Measurements from ENCODE around the gene POMZP3.
"Not testable (repeated sequence)": the region's sequence is repeated elsewhere in the genome, so short reads cannot be mapped to it uniquely, and the experiment has no call there.

Gene POMZP3

GRCh38 chr7:76598590-76599264 is 28.4 kb downstream of the POMZP3 start:
- H3K36me3 Mint-ChIP-seq (ENCODE audit: low read depth) = peaks cover 12% of the 10 kb centered on the region
- not testable (repeated sequence) for H3K27me3 Mint-ChIP-seq, H3K4me3 Mint-ChIP-seq, H3K9me3 Mint-ChIP-seq
- peaks cover 42% of the 10 kb centered on the region for H3K4me1 Mint-ChIP-seq (ENCODE audit: low read depth)
- H3K27ac Mint-ChIP-seq = peak overlapping the region; percentile 79

DNA sequence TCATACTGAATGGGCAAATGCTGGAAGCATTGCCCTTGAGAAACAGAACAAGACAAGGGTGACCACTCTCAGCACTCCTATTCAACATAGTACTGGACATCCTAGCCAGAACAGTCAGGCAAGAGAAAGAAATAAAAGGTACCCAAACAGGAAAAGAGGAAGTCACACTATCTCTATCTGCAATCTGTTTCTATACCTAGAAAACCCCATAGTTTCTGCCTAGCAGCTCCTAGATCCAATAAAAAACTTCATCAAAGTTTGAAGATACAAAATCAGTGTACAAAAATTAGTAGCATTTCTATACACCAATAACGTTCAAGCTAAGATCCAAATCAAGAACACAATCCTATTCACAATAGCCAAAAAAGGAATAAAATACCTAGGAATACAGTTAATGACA is 29.8 kb downstream of the POMZP3 start:
- H3K4me1 Mint-ChIP-seq (ENCODE audit: low read depth) = peaks cover 49% of the 10 kb centered on the region
- H3K27ac Mint-ChIP-seq, H3K4me3 Mint-ChIP-seq, H3K27me3 Mint-ChIP-seq, H3K9me3 Mint-ChIP-seq: not testable (repeated sequence)
- peaks cover 21% of the 10 kb centered on the region for H3K36me3 Mint-ChIP-seq (ENCODE audit: low read depth)

DNA sequence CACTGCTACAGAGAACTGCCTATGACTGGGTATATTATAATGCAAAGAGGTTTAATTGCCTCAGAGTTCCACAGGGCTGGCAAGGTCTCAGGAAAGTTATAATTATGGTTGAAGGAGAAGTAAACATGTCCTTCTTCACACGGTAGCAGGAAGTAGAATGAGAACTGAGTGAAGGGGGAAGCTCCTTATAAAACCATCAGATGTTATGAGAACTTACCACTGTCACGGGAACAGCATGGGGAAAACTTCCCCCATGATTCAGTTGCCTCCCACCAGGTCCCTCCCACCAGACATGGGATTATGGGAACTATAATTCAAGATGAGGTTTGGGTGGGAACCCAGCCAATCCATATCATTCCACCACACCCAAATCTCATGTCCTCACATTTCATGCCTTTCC is 34.4 kb downstream of the POMZP3 start:
- not testable (repeated sequence) for H3K27me3 Mint-ChIP-seq, H3K9me3 Mint-ChIP-seq, H3K4me3 Mint-ChIP-seq, H3K27ac Mint-ChIP-seq
- H3K36me3 Mint-ChIP-seq (ENCODE audit: low read depth) = peaks cover 37% of the 10 kb centered on the region
- H3K4me1 Mint-ChIP-seq (ENCODE audit: low read depth) = peaks cover 48% of the 10 kb centered on the region

GRCh38 chr7:76591602-76592304 is 35.3 kb downstream of the POMZP3 start:
- not testable (repeated sequence) for H3K27ac Mint-ChIP-seq, H3K4me3 Mint-ChIP-seq, H3K27me3 Mint-ChIP-seq, H3K9me3 Mint-ChIP-seq
- Mint-ChIP-seq H3K36me3 (ENCODE audit: low read depth) (peaks cover 44% of the 10 kb centered on the region), H3K4me1 (ENCODE audit: low read depth) (peaks cover 49% of the 10 kb centered on the region)

DNA sequence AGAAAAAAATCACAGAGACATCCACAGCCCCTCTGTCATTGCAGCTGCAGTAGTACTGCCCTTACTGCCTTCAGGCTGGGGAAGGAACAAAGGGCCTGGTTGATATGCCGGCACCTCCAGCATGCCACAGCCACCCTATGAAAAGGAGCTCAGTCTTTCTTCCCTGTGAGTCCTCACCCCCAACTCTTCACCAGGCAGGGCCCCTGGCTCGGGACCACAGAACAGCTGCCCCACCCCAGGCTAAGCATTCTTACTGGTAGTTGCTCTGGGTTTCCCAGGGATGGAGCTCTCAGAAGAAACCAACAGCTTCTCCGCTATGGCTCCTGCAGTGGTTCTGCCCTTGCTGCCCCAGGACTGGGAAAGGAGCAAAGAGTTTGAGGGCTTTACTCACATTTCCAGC is 36.0 kb downstream of the POMZP3 start:
- H3K9me3 Mint-ChIP-seq = not testable (repeated sequence)

DNA sequence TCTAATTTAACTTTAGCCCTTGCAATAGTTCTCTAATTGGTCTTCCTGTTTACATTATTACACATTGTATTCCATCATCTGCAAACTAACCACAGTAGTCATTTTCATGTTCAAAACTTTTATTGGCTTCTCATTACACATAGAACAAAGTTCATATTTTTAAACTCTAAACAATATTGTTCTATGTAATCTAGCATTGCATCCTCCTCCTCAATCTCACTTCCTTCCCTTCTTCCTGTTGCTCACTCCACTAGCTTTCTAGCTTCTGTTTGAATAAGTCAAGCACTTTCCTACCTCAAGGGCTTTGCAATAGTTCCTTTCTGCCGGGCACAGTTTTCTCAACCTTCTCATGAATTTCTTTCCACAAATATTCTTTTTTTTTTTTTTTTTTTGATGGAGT is 38.5 kb downstream of the POMZP3 start:
- not testable (repeated sequence) for H3K27me3 Mint-ChIP-seq, H3K9me3 Mint-ChIP-seq
- Mint-ChIP-seq H3K4me3 (peak overlapping the region; percentile 32), H3K36me3 (ENCODE audit: low read depth) (peaks cover 55% of the 10 kb centered on the region), H3K27ac (peak overlapping the region; percentile 67), H3K4me1 (ENCODE audit: low read depth) (peaks cover 62% of the 10 kb centered on the region)

More for the DNA sequence above, 36.0 kb downstream of the POMZP3 start:
- not testable (repeated sequence) for H3K27me3 Mint-ChIP-seq, H3K27ac Mint-ChIP-seq, H3K4me3 Mint-ChIP-seq
- peaks cover 49% of the 10 kb centered on the region for H3K4me1 Mint-ChIP-seq (ENCODE audit: low read depth)
- peaks cover 42% of the 10 kb centered on the region for H3K36me3 Mint-ChIP-seq (ENCODE audit: low read depth)

DNA sequence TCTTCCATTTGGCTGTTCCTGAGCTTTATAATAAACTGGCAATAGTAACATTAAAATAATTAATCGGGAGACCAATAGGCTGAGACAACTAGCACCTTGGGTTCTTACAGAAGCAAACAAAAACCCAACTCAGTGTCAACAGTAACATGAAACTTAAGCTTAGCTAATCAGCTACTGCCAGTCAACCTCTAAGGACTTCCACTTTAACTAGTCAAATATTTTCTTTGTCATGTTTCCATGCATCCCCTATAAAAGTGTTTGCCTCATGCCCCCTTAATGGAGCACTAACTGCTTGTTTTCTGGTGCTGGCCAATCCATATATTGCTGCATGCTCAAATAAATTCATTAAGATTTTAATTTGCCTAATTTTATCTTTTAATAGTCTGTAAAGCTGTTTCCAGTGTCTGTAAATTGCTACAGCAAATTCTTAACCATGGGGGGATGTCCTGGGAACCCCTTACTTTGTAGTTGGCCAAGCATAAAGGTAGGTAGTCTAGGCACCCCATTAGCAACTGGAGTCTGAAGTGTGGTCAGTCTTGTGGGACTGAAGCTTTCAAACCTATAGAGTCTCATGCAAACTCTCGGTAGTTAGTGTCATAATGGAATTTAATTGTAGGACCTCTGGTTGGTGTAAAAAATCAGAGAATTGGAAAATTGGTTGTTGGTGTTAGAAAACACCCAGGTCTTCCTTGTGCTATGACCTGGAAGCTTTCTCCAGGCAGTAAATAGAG is 40.3 kb downstream of the POMZP3 start:
- H3K9me3 Mint-ChIP-seq, H3K4me3 Mint-ChIP-seq, H3K27me3 Mint-ChIP-seq: not testable (repeated sequence)
- Mint-ChIP-seq H3K4me1 (ENCODE audit: low read depth) (peaks cover 62% of the 10 kb centered on the region), H3K27ac (peak overlapping the region; percentile 60), H3K36me3 (ENCODE audit: low read depth) (peaks cover 48% of the 10 kb centered on the region)

DNA sequence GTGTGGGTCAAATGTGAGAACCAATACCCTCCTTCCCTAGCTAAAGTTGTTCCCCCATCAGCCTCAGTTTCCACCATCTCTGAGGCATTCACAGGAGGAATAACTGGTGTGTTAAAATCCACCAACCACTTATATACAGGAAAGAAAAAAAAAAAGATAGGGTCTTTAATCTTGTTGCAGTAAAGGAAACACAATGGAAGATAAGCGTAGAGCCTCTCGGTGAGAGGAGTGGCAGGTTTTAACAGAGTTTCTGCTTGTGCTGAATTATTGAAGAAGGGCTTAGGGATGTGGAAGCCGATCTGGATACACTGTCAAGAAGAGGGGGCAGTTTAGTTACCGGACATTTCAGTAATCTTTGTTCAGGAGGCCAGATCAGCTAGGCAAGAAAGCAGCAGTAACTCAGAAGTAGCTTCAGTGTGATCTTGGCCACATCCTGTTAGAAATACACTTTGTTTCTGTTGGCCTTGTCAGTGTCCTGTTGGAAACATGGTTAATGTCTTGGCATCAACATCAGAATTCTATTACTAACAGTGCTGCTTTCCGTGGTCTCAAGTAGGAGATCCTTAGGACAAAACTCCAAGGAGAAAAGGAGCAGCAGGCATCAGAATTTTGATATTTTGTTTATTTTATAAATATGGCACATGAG is 43.3 kb downstream of the POMZP3 start:
- H3K27me3 Mint-ChIP-seq, H3K9me3 Mint-ChIP-seq: not testable (repeated sequence)
- Mint-ChIP-seq H3K36me3 (ENCODE audit: low read depth) (peaks cover 43% of the 10 kb centered on the region), H3K4me3 (peak overlapping the region; percentile 50), H3K4me1 (ENCODE audit: low read depth) (peaks cover 66% of the 10 kb centered on the region), H3K27ac (peak overlapping the region; percentile 85)

- Mint-ChIP-seq H3K4me1 (ENCODE audit: low read depth) (peaks cover 60% of the 10 kb centered on the region), H3K36me3 (ENCODE audit: low read depth) (peaks cover 39% of the 10 kb centered on the region), H3K4me3 (peak overlapping the region; percentile 37), H3K27ac (peak overlapping the region; percentile 85)
- not testable (repeated sequence) for H3K9me3 Mint-ChIP-seq, H3K27me3 Mint-ChIP-seq
These were observed 44.0 kb downstream of the POMZP3 start for GRCh38 chr7:76582848-76583631.

DNA sequence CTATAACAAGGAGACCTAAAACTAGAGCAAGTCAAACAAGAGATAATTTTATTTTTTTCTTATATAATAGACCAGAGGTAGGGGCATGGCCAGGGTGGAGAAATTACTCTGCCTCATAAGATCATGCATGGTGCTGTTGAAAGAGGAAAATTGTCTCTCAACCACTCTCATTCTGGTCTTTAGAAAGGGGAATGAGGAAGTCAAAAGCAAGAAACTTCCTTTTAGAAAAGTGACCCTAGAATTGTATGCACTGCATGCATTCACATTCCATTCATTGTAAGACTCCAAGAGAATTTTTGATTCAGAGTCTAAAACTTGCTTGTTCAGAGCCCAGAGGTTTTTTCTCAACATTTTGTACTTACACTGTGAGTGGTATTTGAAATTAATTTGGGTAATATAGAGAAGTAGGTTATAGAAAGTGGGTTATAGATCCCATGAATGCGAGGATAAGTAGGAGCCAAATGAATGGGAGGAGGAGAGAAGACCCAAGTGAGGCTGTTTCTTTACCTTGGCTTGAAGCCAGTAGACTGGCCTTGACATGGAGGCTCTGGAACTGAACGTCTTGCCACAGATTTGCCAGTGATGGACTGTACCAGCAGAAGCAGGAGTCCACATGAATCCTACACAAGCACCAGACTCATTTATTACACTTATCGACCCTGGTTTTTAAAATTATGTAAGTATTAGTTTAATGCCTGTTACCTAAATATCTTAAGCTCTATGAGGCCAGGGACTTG is 51.0 kb downstream of the POMZP3 start:
- not testable (repeated sequence) for H3K27me3 Mint-ChIP-seq, H3K27ac Mint-ChIP-seq
- peaks cover 34% of the 10 kb centered on the region for H3K36me3 Mint-ChIP-seq (ENCODE audit: low read depth)

DNA sequence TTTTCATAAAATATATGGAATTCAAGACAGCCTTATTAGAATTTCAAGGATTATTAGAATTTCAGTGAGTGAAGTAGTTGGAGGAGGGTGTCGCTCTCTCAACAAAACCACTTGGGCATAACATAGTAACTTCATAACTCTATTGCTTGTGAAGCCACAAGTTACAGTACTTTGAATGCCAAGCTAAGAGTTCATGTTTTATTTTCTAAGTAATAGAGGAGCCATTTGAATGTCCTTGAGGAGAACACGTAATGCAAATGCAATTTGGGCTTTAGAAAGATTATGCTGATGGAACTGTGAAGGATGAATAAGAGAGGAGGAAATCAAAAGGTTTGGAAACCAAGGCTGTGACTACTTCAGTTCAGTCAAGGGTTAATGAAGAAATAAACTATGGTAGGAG is 51.6 kb downstream of the POMZP3 start:
- H3K27ac Mint-ChIP-seq; H3K4me3 Mint-ChIP-seq; H3K9me3 Mint-ChIP-seq; H3K27me3 Mint-ChIP-seq; H3K4me1 Mint-ChIP-seq (ENCODE audit: low read depth): not testable (repeated sequence)
- H3K36me3 Mint-ChIP-seq (ENCODE audit: low read depth) = peaks cover 36% of the 10 kb centered on the region

More for the DNA sequence above, 51.0 kb downstream of the POMZP3 start:
- H3K4me3 Mint-ChIP-seq; H3K4me1 Mint-ChIP-seq (ENCODE audit: low read depth); H3K9me3 Mint-ChIP-seq: not testable (repeated sequence)

- not testable (repeated sequence) for H3K27me3 Mint-ChIP-seq; H3K9me3 Mint-ChIP-seq; H3K27ac Mint-ChIP-seq; H3K4me3 Mint-ChIP-seq; H3K4me1 Mint-ChIP-seq (ENCODE audit: low read depth)
- H3K36me3 Mint-ChIP-seq (ENCODE audit: low read depth) = peaks cover 44% of the 10 kb centered on the region
These were observed 54.8 kb downstream of the POMZP3 start for GRCh38 chr7:76572296-76572695.

DNA sequence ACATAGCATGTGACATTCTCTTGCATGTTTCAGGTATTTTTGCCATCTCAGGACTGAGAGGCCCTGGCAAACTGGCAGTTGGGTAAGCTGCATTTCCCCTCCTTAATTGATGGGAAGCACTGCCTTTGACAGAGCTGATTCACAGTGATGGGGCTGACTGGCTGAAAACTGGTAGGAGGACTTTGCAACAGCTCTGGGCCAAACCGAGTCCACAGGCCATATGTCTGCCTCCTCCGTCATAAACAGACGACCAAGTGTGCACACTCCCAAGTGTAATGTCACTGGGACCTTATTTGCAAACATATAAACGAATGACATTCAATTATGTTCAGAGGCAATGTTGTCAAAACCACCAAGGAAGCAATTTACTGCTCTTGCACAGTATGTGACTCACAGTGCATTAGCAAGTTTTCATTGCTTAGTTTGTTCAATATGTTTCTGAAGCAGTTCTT is 56.7 kb downstream of the POMZP3 start:
- H3K4me1 Mint-ChIP-seq (ENCODE audit: low read depth); H3K4me3 Mint-ChIP-seq; H3K27me3 Mint-ChIP-seq; H3K27ac Mint-ChIP-seq; H3K9me3 Mint-ChIP-seq: not testable (repeated sequence)
- H3K36me3 Mint-ChIP-seq (ENCODE audit: low read depth) = peaks cover 51% of the 10 kb centered on the region

- H3K27me3 Mint-ChIP-seq, H3K4me3 Mint-ChIP-seq, H3K27ac Mint-ChIP-seq, H3K9me3 Mint-ChIP-seq: not testable (repeated sequence)
- H3K4me1 Mint-ChIP-seq (ENCODE audit: low read depth) = peaks cover 18% of the 10 kb centered on the region
- peaks cover 54% of the 10 kb centered on the region for H3K36me3 Mint-ChIP-seq (ENCODE audit: low read depth)
These were observed 58.3 kb downstream of the POMZP3 start for GRCh38 chr7:76568742-76569141.
